ENCODE measurements around the gene ARAP3.

DNA sequence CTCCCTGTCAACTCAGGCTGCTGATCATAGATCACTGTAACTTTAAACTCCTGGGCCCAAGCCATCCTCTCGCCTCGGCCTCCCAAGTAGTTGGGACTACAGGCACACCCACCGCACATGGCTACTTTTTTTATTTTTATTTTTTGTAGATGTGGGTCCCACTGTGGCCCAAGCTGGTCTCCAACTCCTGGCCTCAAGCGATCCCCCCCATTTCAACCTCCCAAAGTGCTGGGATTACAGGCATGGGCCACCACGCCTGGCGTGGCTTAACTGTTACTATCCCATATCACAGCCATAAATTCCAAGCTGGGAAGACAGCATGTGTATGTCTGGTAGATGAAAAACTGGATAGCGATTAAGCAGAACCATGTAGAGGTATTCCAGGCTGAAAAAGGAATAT is 46.4 kb downstream of the ARAP3 start:
- TF ChIP-seq NFRKB (IDR thresholded peaks at IDR 0.05) (no peak), CTBP1 (IDR thresholded peaks at IDR 0.05; ENCODE audit: borderline replicate concordance) (no peak), SP1 (IDR thresholded peaks at IDR 0.05) (no peak), ZNF384 (IDR thresholded peaks at IDR 0.05) (no peak), FOXM1 (IDR thresholded peaks at IDR 0.05; ENCODE audit: borderline replicate concordance) (no peak), TARDBP (IDR thresholded peaks at IDR 0.05) (no peak), FOXK2 (IDR thresholded peaks at IDR 0.05) (no peak), BHLHE40 (IDR thresholded peaks at IDR 0.05; ENCODE audit: borderline replicate concordance) (no peak), FOXA1 (IDR thresholded peaks at IDR 0.05) (no peak), ELF4 (IDR thresholded peaks at IDR 0.05) (no peak)

All from HEK293T (cell line).